HepG2 (cell line): ENCODE data around the gene C11orf16. TPM values are rescaled to one million over a fixed set of nuclear protein-coding genes. Genes with fewer than 3 reads are reported as not detected.

Source experiments
- ATAC-seq: fragments of 200-7000 bp; cut with Tn5 transposase; 3 replicates; pipeline ENCODE4 v1.9.1; 2020; ENCODE audit warnings: mild to moderate bottlenecking, moderate library complexity
- BruUV-seq: library from RNA; stranded (reverse); fragments of 400-500 nt; replicated peaks from 2 replicates; lab custom pipeline; 2021; lab: Mats Ljungman, UMichigan
- CTCF ChIA-PET: fragments of 300-600 bp; formaldehyde crosslinking; extraction: SDS; loops from one replicate; lab custom pipeline; 2021; ENCODE audit warnings: low total read pairs, inconsistent platforms, low intra/inter-chr PET ratio; lab: Yijun Ruan, JAX
- POLR2A ChIA-PET: fragments of 350-600 bp; sonication (Branson Sonifier 250); formaldehyde crosslinking; loops from one replicate; lab custom pipeline; 2020; ENCODE audit warnings: antibody characterized with exemption, inconsistent platforms; lab: Yijun Ruan, JAX
- DNase-seq: peaks from one replicate; pipeline ENCODE4 v3.0.0-alpha.2; 2015; ENCODE audit warnings: low spot score
- FAIRE-seq: peaks from 3 replicates; lab custom pipeline; 2011; peaks lifted over from hg19 to GRCh38; lab: Jason Lieb, UNC
- H2AFZ ChIP-seq: one replicate; pipeline ENCODE4 v1.6.1; 2011; ENCODE audit warnings: low read length, inconsistent platforms
- H3K27ac ChIP-seq: fragments of 300-600 bp; 3 replicates; pipeline ENCODE4 v1.8.0; 2011; ENCODE audit warnings: mixed run types, mild to moderate bottlenecking, mixed read lengths, low read length, inconsistent platforms; ENCODE audit not compliant: insufficient read depth; ENCODE audit errors: extremely low read length
- H3K27me3 ChIP-seq, 2 experiments: fragments of 200-600 bp in 1 of 2; 2 replicates in 1 of 2; 3 replicates in 1 of 2; pipeline versions ENCODE4 v1.6.0 to v1.8.0; 2011; ENCODE audit warnings: low read length in 2 of 2, mild to moderate bottlenecking in 2 of 2, moderate library complexity in 2 of 2, inconsistent platforms in 1 of 2; ENCODE audit not compliant: insufficient read depth in 2 of 2, control insufficient read depth in 1 of 2
- H3K36me3 ChIP-seq, 2 experiments: fragments of 200-600 bp in 1 of 2; replicated peaks in 1 of 2; 2 replicates in 1 of 2; 3 replicates in 1 of 2; pipeline versions ENCODE4 v1.5.1 to v1.8.0; 2011; ENCODE audit warnings: low read length in 2 of 2, inconsistent platforms in 1 of 2; ENCODE audit not compliant: insufficient read depth in 2 of 2, control insufficient read depth in 1 of 2
- H3K4me1 ChIP-seq: 2 replicates; pipeline ENCODE4 v1.5.1; 2012; ENCODE audit warnings: low read length, inconsistent platforms; ENCODE audit not compliant: insufficient read depth
- H3K4me2 ChIP-seq: 2 replicates; pipeline ENCODE4 v1.6.0; 2011; ENCODE audit warnings: low read depth, low read length, inconsistent platforms
- H3K4me3 ChIP-seq, 3 experiments: fragments of 200-600 bp in 1 of 3; sonication (generic), shearing (Covaris generic) in 1 of 3; replicated peaks in 1 of 3; 2 replicates each; pipeline ENCODE4 v1.5.1; 2011 to 2016; ENCODE audit warnings: low read length in 3 of 3, inconsistent platforms in 2 of 3, low read depth in 2 of 3, mild to moderate bottlenecking in 2 of 3, control low read depth in 1 of 3, mixed read lengths in 1 of 3; ENCODE audit not compliant: insufficient read depth in 1 of 3
- H3K79me2 ChIP-seq: one replicate; pipeline ENCODE4 v1.6.1; 2011; ENCODE audit warnings: low read length, inconsistent platforms; ENCODE audit not compliant: insufficient read depth
- H3K9ac ChIP-seq: 2 replicates; pipeline ENCODE4 v1.6.0; 2011; ENCODE audit warnings: mild to moderate bottlenecking, low read depth, low read length, inconsistent platforms; ENCODE audit not compliant: insufficient read depth
- H3K9me3 ChIP-seq: 2 replicates; pipeline ENCODE4 v1.5.1; 2012; ENCODE audit warnings: mild to moderate bottlenecking, low read length
- H4K20me1 ChIP-seq: 2 replicates; pipeline ENCODE4 v1.6.0; 2011; ENCODE audit warnings: inconsistent platforms, mild to moderate bottlenecking, low read length, moderate library complexity; ENCODE audit not compliant: insufficient read depth
- CCAR2 ChIP-seq: fragments of 200-400 bp; formaldehyde crosslinking; optimal IDR thresholded peaks from 2 replicates; pipeline ENCODE3; 2018; ENCODE audit warnings: low read depth, mild to moderate bottlenecking, low read length, moderate library complexity
- MTF1 ChIP-seq: sonication (generic); formaldehyde crosslinking; IDR thresholded peaks from 2 replicates; pipeline ENCODE4 v1.5.0; 2020; ENCODE audit warnings: missing genetic modification reagents
- NCOA5 ChIP-seq: sonication (generic); formaldehyde crosslinking; IDR thresholded peaks from 2 replicates; pipeline ENCODE4 v1.4.0; 2020; ENCODE audit warnings: missing genetic modification reagents
- NKX3-1 ChIP-seq: sonication (generic); formaldehyde crosslinking; IDR thresholded peaks from 2 replicates; pipeline ENCODE4 v1.5.0; 2020; ENCODE audit warnings: missing genetic modification reagents
- NRL ChIP-seq: sonication (generic); formaldehyde crosslinking; IDR thresholded peaks from 2 replicates; pipeline ENCODE4 v1.5.0; 2020; ENCODE audit warnings: missing genetic modification reagents, mild to moderate bottlenecking, moderate library complexity, borderline replicate concordance
- RERE ChIP-seq: IDR thresholded peaks from 2 replicates; pipeline ENCODE4 v1.6.1; 2016; ENCODE audit warnings: low read depth, missing genetic modification reagents, missing compliant biosample characterization
- TGIF2 ChIP-seq: IDR thresholded peaks from 2 replicates; pipeline ENCODE4 v1.6.1; 2016; ENCODE audit warnings: control low read depth, missing compliant biosample characterization
- THAP7 ChIP-seq: sonication (generic); formaldehyde crosslinking; IDR thresholded peaks from 2 replicates; pipeline ENCODE4 v1.8.1; 2023; ENCODE audit warnings: mild to moderate bottlenecking, missing genetic modification reagents
- XRCC5 ChIP-seq: fragments of 200-400 bp; formaldehyde crosslinking; optimal IDR thresholded peaks from 2 replicates; pipeline ENCODE3; 2017; ENCODE audit warnings: mild to moderate bottlenecking, low read length
- ZKSCAN8 ChIP-seq: IDR thresholded peaks from 2 replicates; pipeline ENCODE4 v1.6.1; 2016; ENCODE audit warnings: borderline replicate concordance, missing genetic modification reagents, missing compliant biosample characterization
- ZNF296 ChIP-seq: sonication (generic); formaldehyde crosslinking; conservative IDR thresholded peaks from 2 replicates; pipeline ENCODE4 v1.5.0; 2020; ENCODE audit warnings: mild to moderate bottlenecking, missing genetic modification reagents
- ZNF484 ChIP-seq: sonication (generic); formaldehyde crosslinking; IDR thresholded peaks from 2 replicates; pipeline ENCODE4 v1.5.1; 2020; ENCODE audit warnings: mild to moderate bottlenecking, low read depth, missing genetic modification reagents, borderline replicate concordance
- ZNF615 ChIP-seq: sonication (generic); formaldehyde crosslinking; IDR thresholded peaks from 2 replicates; pipeline ENCODE4 v1.5.0; 2020; ENCODE audit warnings: mild to moderate bottlenecking, missing genetic modification reagents, borderline replicate concordance
- ZNF761 ChIP-seq: sonication (generic); formaldehyde crosslinking; conservative IDR thresholded peaks from 2 replicates; pipeline ENCODE4 v1.4.0; 2020; ENCODE audit warnings: mild to moderate bottlenecking, missing genetic modification reagents
- WGBS: methylation state at CpG from one replicate; pipeline ENCODE4 v1.1.6; 2017; ENCODE audit warnings: low lambda C conversion rate; 5-methylcytosine and 5-hydroxymethylcytosine counted together
- in situ Hi-C: cut with HindIII; loops from 2 replicates; pipeline ENCODE4 v1.10.0; 2017; ENCODE audit warnings: low pct_unique_long_range_greater_than_20kb; ENCODE audit not compliant: extremely low pct_ligation_motif_present
- intact Hi-C: fragments of 100-400 bp; cut with micrococcal nuclease; formaldehyde crosslinking; loops from one replicate; pipeline ENCODE4 v1.10.0; 2022; ENCODE audit not compliant: unreplicated experiment
- polyA plus RNA-seq, 8 experiments: library from polyadenylated mRNA; depleted of rRNA in 3 of 8; stranded (reverse) in 7 of 8; unstranded in 1 of 8; fragments of >200 nt; fragmentation: Illumina TruSeq in 4 of 8; extraction: Trizol in 4 of 8; gene quantifications; 2 replicates each; pipeline versions ENCODE4 v1.2.1 to v1.2.3, GENCODE V29; 2011 to 2016; ENCODE audit warnings: low read depth in 4 of 8, missing spikeins in 1 of 8, mixed read lengths in 1 of 8; ENCODE audit not compliant: insufficient read depth in 1 of 8
- total RNA-seq, 5 experiments: library from RNA; depleted of rRNA; stranded (reverse); fragments of >200 nt; fragmentation: Illumina TruSeq; extraction: Trizol; gene quantifications; 2 replicates each; pipeline ENCODE4 v1.2.3, GENCODE V29; 2016; ENCODE audit warnings: low read depth in 1 of 5

The C11orf16 gene
- total and polyA plus RNA-seq, 2 of the 13 experiments (the other 11 are each of a cell fraction or from before 2014, with no cell fraction given) = not detected

GRCh38 chr11:8927233-8927632 is 5.5 kb downstream of the C11orf16 start (continued):
- no peak for TF ChIP-seq THAP7 (CRISPR knock-in tag)

- Histone ChIP-seq H3K9me3 (no peaks in the 10 kb centered on the region), H3K4me2 (no peak overlapping the region), H2AFZ (no peak overlapping the region), H4K20me1 (no peaks in the 10 kb centered on the region), H3K27ac (no peak overlapping the region), H3K79me2 (no peaks in the 10 kb centered on the region), H3K4me3 (no peak overlapping the region), H3K36me3 (peaks cover 1 to 2% of the 10 kb centered on the region in 2 experiments; a peak in 2 of 5 replicates), H3K27me3 (no peaks in the 10 kb centered on the region), H3K4me1 (peaks cover 7% of the 10 kb centered on the region; the same call in 1 of the 2 replicates), H3K9ac (no peak overlapping the region)
- ChIA-PET CTCF (no interaction called here), POLR2A (interaction anchor here (0.9 to 1.5 kb wide), 2 partner anchors 9 to 15 kb away, joined by 3 to 6 read pairs; partner anchors contain the start of gene AKIP1)
- TF ChIP-seq ZKSCAN8 (CRISPR knock-in tag) (no peak), RERE (CRISPR knock-in tag) (no peak), TGIF2 (CRISPR knock-in tag) (no peak), NRL (CRISPR knock-in tag) (no peak), MTF1 (CRISPR knock-in tag) (no peak), NKX3-1 (CRISPR knock-in tag) (no peak), ZNF761 (CRISPR knock-in tag) (no peak), NCOA5 (CRISPR knock-in tag) (no peak), CCAR2 (no peak), ZNF615 (no peak), ZNF296 (no peak), ZNF484 (no peak), XRCC5 (no peak)
- ATAC-seq = no peak
- intact Hi-C loops (no loop called here), in situ Hi-C loops (no loop called here)
- WGBS = 89% methylated on average over 5 of the region's 5 CpGs
- no peak for FAIRE-seq
- DNase-seq = no peak
- BruUV-seq = no TSS peak
These were observed 6.5 kb downstream of the C11orf16 start for GRCh38 chr11:8926236-8926635.
